Measurements from ENCODE around the gene NBEA. TPM values are rescaled to one million over a fixed set of nuclear protein-coding genes. Genes with fewer than 3 reads are reported as not detected.

The NBEA gene
- total RNA-seq, 1 donor from 2014 or later = 6.6 TPM

DNA sequence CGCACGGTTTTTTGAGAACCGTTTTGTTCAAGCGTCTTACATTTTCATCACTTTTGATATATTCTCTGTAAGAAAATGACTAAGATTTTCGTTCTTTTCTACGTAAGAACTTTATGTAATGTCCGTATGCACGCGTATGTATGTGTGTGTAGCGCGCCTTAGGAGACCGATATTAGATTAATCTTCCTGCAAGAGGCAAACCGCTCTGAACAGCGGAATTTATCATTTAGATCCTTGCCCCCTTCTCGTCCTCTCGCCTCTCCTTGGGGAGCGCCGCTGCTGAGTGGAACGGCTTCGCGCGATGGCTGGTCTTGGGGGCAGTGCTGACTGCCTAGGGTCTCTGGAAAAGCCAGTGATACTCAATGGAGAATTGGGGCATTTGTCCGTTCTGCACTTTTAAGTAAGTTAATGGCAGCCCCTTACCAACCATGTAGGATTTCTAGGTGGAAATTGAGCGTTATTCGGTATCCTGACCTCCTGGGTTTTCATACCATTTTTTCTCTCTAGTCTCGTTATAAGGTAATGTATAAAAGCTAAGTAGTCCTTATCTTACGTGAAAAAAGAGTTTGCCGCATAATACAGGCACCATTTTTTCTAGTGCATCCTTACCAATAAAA lies 529.7 kb downstream of the NBEA start:
- Histone ChIP-seq H3K9me3 (no peaks in the 10 kb centered on the region), H3K4me1 (peaks cover 22% of the 10 kb centered on the region), H3K36me3 (no peaks in the 10 kb centered on the region), H3K4me3 (no peak overlapping the region), H3K27ac (no peak overlapping the region), H3K27me3 (ENCODE audit: low read depth) (peaks cover 64% of the 10 kb centered on the region)
- ATAC-seq = no peak
- no peak for DNase-seq
- no peak for TF ChIP-seq CTCF (IDR thresholded peaks at IDR 0.05)
- intact Hi-C loops (cut with DNase I) = no loop called here

DNA sequence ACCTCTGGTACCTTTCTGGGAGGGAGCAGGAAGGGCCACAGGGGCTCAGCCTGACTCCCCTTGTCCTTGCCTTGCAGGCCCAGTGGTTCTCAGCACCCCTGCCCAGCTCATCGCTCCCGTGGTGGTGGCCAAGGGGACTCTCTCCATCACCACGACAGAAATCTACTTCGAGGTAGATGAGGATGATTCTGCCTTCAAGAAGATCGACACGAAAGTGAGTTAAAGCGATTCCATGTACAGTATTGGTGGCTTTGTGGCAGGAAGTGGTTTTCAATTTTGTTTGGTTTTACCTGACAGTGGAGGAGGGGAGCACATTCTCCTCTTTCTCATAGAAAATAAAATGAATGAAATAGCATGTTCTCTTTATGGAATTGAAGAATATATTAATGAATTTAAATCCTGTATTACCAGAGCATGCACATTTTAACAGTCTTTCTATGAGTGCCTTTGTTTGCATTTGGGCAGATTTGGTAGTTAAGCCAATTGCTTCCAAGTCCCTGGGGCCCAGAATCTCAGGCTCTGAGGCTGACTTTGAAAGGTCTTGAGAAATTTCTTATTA lies 530.3 kb downstream of the NBEA start:
- no peak for TF ChIP-seq CTCF (IDR thresholded peaks at IDR 0.05)
- Histone ChIP-seq H3K9me3 (no peaks in the 10 kb centered on the region), H3K4me1 (peaks cover 22% of the 10 kb centered on the region), H3K4me3 (no peak overlapping the region), H3K27me3 (ENCODE audit: low read depth) (peaks cover 69% of the 10 kb centered on the region), H3K36me3 (no peaks in the 10 kb centered on the region), H3K27ac (no peak overlapping the region)
- ATAC-seq = no peak
- no peak for DNase-seq
- intact Hi-C loops (cut with DNase I) = no loop called here

DNA sequence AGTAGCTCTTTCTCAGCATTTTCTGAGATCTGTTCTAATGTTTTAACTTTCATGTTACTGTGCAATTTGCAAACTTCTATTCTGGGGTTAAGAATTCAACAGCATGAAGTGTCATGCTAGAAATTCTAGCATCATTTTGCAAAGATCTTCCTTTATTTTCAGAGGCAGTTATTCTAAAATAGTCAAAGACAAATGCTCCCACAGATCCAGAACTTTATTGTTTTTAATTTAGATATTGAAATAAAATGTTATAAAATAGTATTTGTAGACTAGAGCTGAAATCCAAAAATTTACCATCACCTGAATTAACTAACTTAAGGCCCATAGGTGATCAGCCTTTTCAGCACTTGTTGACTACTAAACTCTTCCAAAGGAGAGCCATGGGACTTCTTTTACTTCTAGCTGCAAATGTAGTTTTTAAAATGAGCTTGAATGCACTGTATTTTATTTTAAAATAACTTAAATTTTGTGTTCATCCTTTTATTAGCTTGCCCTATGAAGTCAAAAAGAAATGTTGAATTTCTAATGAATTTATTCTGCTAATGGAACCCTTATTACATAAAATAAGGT lies 531.2 kb downstream of the NBEA start:
- peaks cover 78% of the 10 kb centered on the region for H3K27me3 ChIP-seq (ENCODE audit: low read depth)
- H3K27ac ChIP-seq = no peak overlapping the region

GRCh38 chr13:35473802-35474201 lies 531.7 kb downstream of the NBEA start:
- H3K27ac ChIP-seq = no peak overlapping the region
- no peak for TF ChIP-seq CTCF (IDR thresholded peaks at IDR 0.05)
- peaks cover 83% of the 10 kb centered on the region for H3K27me3 ChIP-seq (ENCODE audit: low read depth)
- H3K36me3 ChIP-seq = no peaks in the 10 kb centered on the region
- ATAC-seq = no peak
- H3K4me3 ChIP-seq = no peak overlapping the region
- no peak for DNase-seq
- intact Hi-C loops (cut with DNase I) = no loop called here
- peaks cover 22% of the 10 kb centered on the region for H3K4me1 ChIP-seq
- H3K9me3 ChIP-seq = no peaks in the 10 kb centered on the region

More for the DNA sequence above, 531.2 kb downstream of the NBEA start:
- ATAC-seq (no peak), DNase-seq (no peak)
- H3K9me3 ChIP-seq = no peaks in the 10 kb centered on the region
- H3K4me1 ChIP-seq = peaks cover 22% of the 10 kb centered on the region
- no peak for TF ChIP-seq CTCF (IDR thresholded peaks at IDR 0.05)
- no peaks in the 10 kb centered on the region for H3K36me3 ChIP-seq
- intact Hi-C loops (cut with DNase I) = no loop called here
- H3K4me3 ChIP-seq = no peak overlapping the region

DNA sequence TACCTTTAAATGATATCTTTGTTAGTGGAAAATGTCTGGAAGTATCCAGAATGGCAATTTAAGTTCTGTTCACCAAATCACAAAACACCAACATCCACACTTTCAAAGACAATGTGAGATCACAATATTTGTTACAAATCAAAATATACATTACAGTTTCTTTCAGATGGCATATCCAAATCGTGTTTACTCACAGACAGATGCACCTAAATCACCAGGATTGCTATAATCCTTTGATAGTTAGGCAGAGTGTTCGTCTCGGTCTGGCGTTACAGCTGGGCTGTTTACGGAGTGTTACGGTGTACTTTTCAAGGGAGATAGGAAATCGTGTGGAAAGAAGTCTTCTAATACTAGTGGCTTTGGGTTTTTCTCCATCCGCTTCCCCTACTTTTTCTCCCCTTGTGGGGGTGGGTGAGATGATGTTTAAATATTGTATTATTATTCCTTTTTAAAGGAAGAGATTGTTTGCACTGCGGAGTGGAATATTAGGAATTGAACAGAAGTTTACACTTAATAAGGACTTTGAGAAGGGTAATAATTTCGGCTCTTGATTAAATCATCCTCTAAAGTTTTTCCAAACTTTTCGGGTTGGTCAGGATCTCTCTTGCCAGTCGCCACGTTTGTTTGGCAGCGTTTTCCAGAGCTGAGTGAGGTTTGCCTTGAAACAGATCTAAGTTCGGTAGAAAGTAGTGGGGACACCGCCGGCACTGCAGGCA lies 532.6 kb downstream of the NBEA start:
- ATAC-seq (no peak), DNase-seq (no peak)
- Histone ChIP-seq H3K4me3 (peak overlapping the region; percentile 37), H3K36me3 (no peaks in the 10 kb centered on the region), H3K27me3 (ENCODE audit: low read depth) (peaks cover 84% of the 10 kb centered on the region), H3K27ac (no peak overlapping the region), H3K9me3 (no peaks in the 10 kb centered on the region), H3K4me1 (peaks cover 22% of the 10 kb centered on the region)
- no peak for TF ChIP-seq CTCF (IDR thresholded peaks at IDR 0.05)
- intact Hi-C loops (cut with DNase I) = no loop called here
